ENCODE data around the gene ATP2A1. TPM values are rescaled to one million over a fixed set of nuclear protein-coding genes. Genes with fewer than 3 reads are reported as not detected.

Gene ATP2A1
- total and polyA plus RNA-seq, 2 of the 4 experiments (the other 2 are of a cell fraction) = under 0.01 to 0.63 TPM

DNA sequence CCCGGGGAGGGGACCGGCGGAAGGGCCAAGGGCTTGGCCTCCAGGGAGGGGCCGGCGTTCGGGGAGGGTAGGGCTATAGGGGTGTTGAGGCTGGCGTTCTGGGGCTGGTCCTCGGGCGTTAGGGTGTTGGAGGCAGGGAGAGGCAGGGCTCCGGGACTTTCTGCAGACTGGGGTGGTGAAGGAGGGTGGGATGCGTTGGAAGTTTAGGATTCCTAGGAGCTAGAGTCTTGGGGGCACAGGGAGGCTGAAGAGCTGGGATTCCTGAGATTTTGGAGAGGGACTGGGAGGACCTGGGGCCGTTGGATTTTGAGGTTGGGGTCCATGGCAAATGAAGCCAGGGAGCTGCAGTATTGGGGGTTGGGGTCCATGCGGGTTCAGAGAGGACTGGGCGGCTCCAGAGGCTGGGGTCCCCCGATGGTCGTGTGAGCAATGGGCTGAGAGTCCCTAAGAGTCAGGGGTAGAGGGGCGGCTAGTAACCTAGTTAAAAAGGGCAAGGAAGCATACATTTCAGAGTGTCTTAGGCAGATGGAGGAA is 73.2 kb downstream of the ATP2A1 start (continued):
- TF ChIP-seq POLR2A (IDR thresholded peaks at IDR 0.05; ENCODE audit: low read depth, low read length) = no peak
- TF ChIP-seq, protein P1, sequence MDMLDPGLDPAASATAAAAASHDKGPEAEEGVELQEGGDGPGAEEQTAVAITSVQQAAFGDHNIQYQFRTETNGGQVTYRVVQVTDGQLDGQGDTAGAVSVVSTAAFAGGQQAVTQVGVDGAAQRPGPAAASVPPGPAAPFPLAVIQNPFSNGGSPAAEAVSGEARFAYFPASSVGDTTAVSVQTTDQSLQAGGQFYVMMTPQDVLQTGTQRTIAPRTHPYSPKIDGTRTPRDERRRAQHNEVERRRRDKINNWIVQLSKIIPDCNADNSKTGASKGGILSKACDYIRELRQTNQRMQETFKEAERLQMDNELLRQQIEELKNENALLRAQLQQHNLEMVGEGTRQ (IDR thresholded peaks at IDR 0.05; ENCODE audit: low read depth, low read length) = no peak
- TF ChIP-seq CHD1 (IDR thresholded peaks at IDR 0.05; ENCODE audit: low read depth, low read length) = no peak
- no peak for TF ChIP-seq RCOR1 (IDR thresholded peaks at IDR 0.05; ENCODE audit: insufficient replicate concordance, low read length)
- TF ChIP-seq BHLHE40 (IDR thresholded peaks at IDR 0.05; ENCODE audit: low read depth, low read length) = no peak
- no peak for TF ChIP-seq SMC3 (IDR thresholded peaks at IDR 0.05; ENCODE audit: low read depth, low read length)
- TF ChIP-seq MAZ (IDR thresholded peaks at IDR 0.05; ENCODE audit: borderline replicate concordance, low read depth, low read length) = no peak

Small RNA genes within 50 kb of the gene (microRNA-seq; reads per million reads assigned to microRNA genes)
- gene MIR4721 (ENCODE audit: unreplicated experiment) (not detected), gene RF00416 (ENCODE audit: insufficient read depth, insufficient read length) (not detected)

Small RNA genes within 50 kb of the gene (small RNA-seq; reads per million reads assigned to genes)
- 0 reads per million in 5 experiments for gene RF00416

Other genes with a start within 250 kb of the ATP2A1 start
- gene NPIPB8, start 240.4 kb upstream of the ATP2A1 start, total RNA-seq (2012; rRNA removed) = not detected in 2 replicates
- not detected in 2 replicates for gene NPIPB8, start 240.4 kb upstream of the ATP2A1 start, polyA plus RNA-seq (2012; rRNA removed)
- 132 and 184 TPM in 2 replicates for gene EIF3C, start 167.0 kb upstream of the ATP2A1 start, total RNA-seq (2012; rRNA removed)
- 260 and 325 TPM in 2 replicates for gene EIF3C, start 167.0 kb upstream of the ATP2A1 start, polyA plus RNA-seq (2012; rRNA removed)
- 0.56 TPM in 1 of 2 replicates, not detected in the other for gene NPIPB9, start 126.7 kb upstream of the ATP2A1 start, total RNA-seq (2012; rRNA removed)
- gene NPIPB9, start 126.7 kb upstream of the ATP2A1 start, polyA plus RNA-seq (2012; rRNA removed) = 0.11 and 0.15 TPM in 2 replicates
- gene ATXN2L, start 55.5 kb upstream of the ATP2A1 start, total RNA-seq (2012; rRNA removed) = 10.3 and 12.9 TPM in 2 replicates
- gene ATXN2L, start 55.5 kb upstream of the ATP2A1 start, polyA plus RNA-seq (2012; rRNA removed) = 50.2 and 58.8 TPM in 2 replicates
- 80.3 and 88.0 TPM in 2 replicates for gene TUFM, start 32.1 kb upstream of the ATP2A1 start, total RNA-seq (2012; rRNA removed)
- 126 and 131 TPM in 2 replicates for gene TUFM, start 32.1 kb upstream of the ATP2A1 start, polyA plus RNA-seq (2012; rRNA removed)
- 3.9 and 4.7 TPM in 2 replicates for gene SH2B1, start 14.6 kb upstream of the ATP2A1 start, total RNA-seq (2012; rRNA removed)
- 38.6 and 39.9 TPM in 2 replicates for gene SH2B1, start 14.6 kb upstream of the ATP2A1 start, polyA plus RNA-seq (2012; rRNA removed)
- gene RABEP2, start 46.8 kb downstream of the ATP2A1 start, total RNA-seq (2012; rRNA removed) = 12.2 and 14.4 TPM in 2 replicates
- 20.0 and 21.9 TPM in 2 replicates for gene RABEP2, start 46.8 kb downstream of the ATP2A1 start, polyA plus RNA-seq (2012; rRNA removed)
- not detected in 2 replicates for gene CD19, start 53.5 kb downstream of the ATP2A1 start, total RNA-seq (2012; rRNA removed)
- not detected in 2 replicates for gene CD19, start 53.5 kb downstream of the ATP2A1 start, polyA plus RNA-seq (2012; rRNA removed)
- 8.1 and 10.0 TPM in 2 replicates for gene NFATC2IP, start 72.4 kb downstream of the ATP2A1 start, total RNA-seq (2012; rRNA removed)
- gene NFATC2IP, start 72.4 kb downstream of the ATP2A1 start, polyA plus RNA-seq (2012; rRNA removed) = 24.5 and 29.1 TPM in 2 replicates
- 4.7 and 6.9 TPM in 2 replicates for gene SPNS1, start 96.3 kb downstream of the ATP2A1 start, total RNA-seq (2012; rRNA removed)
- 37.3 and 39.9 TPM in 2 replicates for gene SPNS1, start 96.3 kb downstream of the ATP2A1 start, polyA plus RNA-seq (2012; rRNA removed)
- 0.18 TPM in 1 of 2 replicates, not detected in the other for gene LAT, start 106.6 kb downstream of the ATP2A1 start, total RNA-seq (2012; rRNA removed)
- 7.4 and 7.6 TPM in 2 replicates for gene LAT, start 106.6 kb downstream of the ATP2A1 start, polyA plus RNA-seq (2012; rRNA removed)